ENCODE results near the gene TCEANC.

GRCh38 chrX:13693341-13693961 is 40.5 kb downstream of the TCEANC start:
- TF ChIP-seq CSRNP3 (CRISPR knock-in tag; IDR thresholded peaks at IDR 0.05) (no peak), TSHZ2 (CRISPR knock-in tag; IDR thresholded peaks at IDR 0.05) (no peak), PATZ1 (CRISPR knock-in tag; IDR thresholded peaks at IDR 0.05; ENCODE audit: borderline replicate concordance) (no peak), OSR1 (CRISPR knock-in tag; IDR thresholded peaks at IDR 0.05) (no peak)
